K562 (cell line): ENCODE measurements around the gene FAM53B.
A peak's percentile ranks its signal among the peaks of the same experiment; 100 is the strongest.

ENCODE experiments used
- CTCF ChIP-seq, 3 experiments: IDR thresholded peaks in 2 of 3; conservative IDR thresholded peaks in 1 of 3; 2 replicates each; pipeline ENCODE4 v1.5.1; 2011 to 2012; ENCODE audit warnings: low read length in 3 of 3, mild to moderate bottlenecking in 3 of 3, control low read depth in 2 of 3, improper control_type of control experiment in 1 of 3, inconsistent platforms in 1 of 3, low read depth in 1 of 3, mixed read lengths in 1 of 3, moderate library complexity in 1 of 3; ENCODE audit not compliant: insufficient read depth in 2 of 3
- NFYB ChIP-seq: IDR thresholded peaks from 2 replicates; pipeline ENCODE4 v1.6.1; 2011; ENCODE audit warnings: mild to moderate bottlenecking, moderate library complexity; ENCODE audit not compliant: insufficient read length; ENCODE audit errors: extremely low read depth
- THRAP3 ChIP-seq: fragments of 450-650 bp; IDR thresholded peaks from 2 replicates; pipeline ENCODE4 v1.6.1; 2016; ENCODE audit warnings: mild to moderate bottlenecking, inconsistent platforms, borderline replicate concordance
- TF ChIP-seq, protein P1 (sequence below): fragments of 450-650 bp; formaldehyde crosslinking; IDR thresholded peaks from 2 replicates; pipeline ENCODE4 v1.4.0; 2022; ENCODE audit warnings: mild to moderate bottlenecking, moderate library complexity

DNA sequence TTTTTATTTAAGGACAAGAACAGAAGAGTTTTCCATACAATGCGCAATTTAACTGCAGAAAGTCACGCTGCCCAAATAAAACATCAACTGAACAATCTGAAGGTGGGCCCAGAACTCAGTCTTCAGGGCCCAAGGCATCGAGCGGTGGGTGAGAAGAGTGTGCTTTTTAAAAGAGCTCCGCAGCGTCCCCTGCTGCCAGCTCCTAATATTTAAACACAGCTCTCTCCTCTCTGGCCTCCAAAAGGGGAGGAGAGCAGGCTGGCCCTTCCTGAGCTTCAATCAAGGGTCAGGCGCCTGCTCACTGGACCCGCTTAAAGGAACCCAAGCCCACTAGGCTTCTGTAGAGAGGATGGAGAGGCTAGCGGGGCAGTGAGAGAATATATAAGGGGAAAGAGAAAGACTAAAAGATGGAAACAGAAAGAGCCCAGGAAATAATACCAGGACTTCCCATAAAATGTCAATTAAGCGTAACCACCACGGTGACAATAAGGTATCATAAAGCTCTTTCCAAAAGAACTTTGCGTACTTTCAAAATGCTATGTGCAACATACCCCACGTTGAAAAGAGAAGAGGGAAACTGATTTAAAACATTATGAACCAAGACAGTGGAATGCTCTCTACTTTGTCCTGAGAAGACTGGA is 2.8 kb downstream of the FAM53B start:
- TF ChIP-seq NFYB (no peak), CTCF (IDR thresholded peaks at IDR 0.05 in 2 of 3, conservative IDR thresholded peaks at IDR 0.05 in 1 of 3; ENCODE audit: insufficient read depth in 2 of 3, low read depth in 1 of 3, low read length in 3 of 3) (peak; percentile 76 to 86 (median 79)), THRAP3 (no peak)
- TF ChIP-seq, protein P1, sequence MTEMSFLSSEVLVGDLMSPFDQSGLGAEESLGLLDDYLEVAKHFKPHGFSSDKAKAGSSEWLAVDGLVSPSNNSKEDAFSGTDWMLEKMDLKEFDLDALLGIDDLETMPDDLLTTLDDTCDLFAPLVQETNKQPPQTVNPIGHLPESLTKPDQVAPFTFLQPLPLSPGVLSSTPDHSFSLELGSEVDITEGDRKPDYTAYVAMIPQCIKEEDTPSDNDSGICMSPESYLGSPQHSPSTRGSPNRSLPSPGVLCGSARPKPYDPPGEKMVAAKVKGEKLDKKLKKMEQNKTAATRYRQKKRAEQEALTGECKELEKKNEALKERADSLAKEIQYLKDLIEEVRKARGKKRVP (CRISPR knock-in tag): no peak
